GM23248 (cell line): ENCODE measurements around the gene GORASP1. TPM values are rescaled to one million over a fixed set of nuclear protein-coding genes. Genes with fewer than 3 reads are reported as not detected.
A peak's percentile ranks its signal among the peaks of the same experiment; 100 is the strongest.

Experiments
- DNase-seq: peaks from one replicate; pipeline ENCODE4 v3.0.0-alpha.2; 2015
- H2AFZ ChIP-seq: fragments of 200-600 bp; sonication (generic); 2 replicates; pipeline ENCODE4 v1.6.1; 2016; ENCODE audit warnings: antibody characterized with exemption
- H3F3A ChIP-seq: fragments of 200-600 bp; sonication (generic); 2 replicates; pipeline ENCODE4 v1.6.1; 2016; ENCODE audit warnings: mild to moderate bottlenecking, antibody characterized with exemption, mixed run types; ENCODE audit not compliant: insufficient read depth
- H3K27ac ChIP-seq: fragments of 200-600 bp; sonication (generic); 2 replicates; pipeline ENCODE4 v1.5.1; 2016; ENCODE audit warnings: mild to moderate bottlenecking
- H3K27me3 ChIP-seq: fragments of 200-600 bp; sonication (generic); replicated peaks from 2 replicates; pipeline ENCODE4 v1.6.1; 2016; ENCODE audit warnings: mild to moderate bottlenecking; ENCODE audit not compliant: insufficient read depth
- H3K36me3 ChIP-seq: fragments of 200-600 bp; sonication (generic); 2 replicates; pipeline ENCODE4 v1.6.1; 2016; ENCODE audit warnings: low read depth, mild to moderate bottlenecking
- H3K4me1 ChIP-seq: fragments of 200-600 bp; sonication (generic); 2 replicates; pipeline ENCODE4 v1.6.1; 2016; ENCODE audit warnings: mild to moderate bottlenecking; ENCODE audit not compliant: insufficient read depth
- H3K4me2 ChIP-seq: fragments of 200-600 bp; sonication (generic); one replicate; pipeline ENCODE4 v1.6.1; 2016; ENCODE audit warnings: mild to moderate bottlenecking; ENCODE audit not compliant: unreplicated experiment
- H3K4me3 ChIP-seq: fragments of 200-600 bp; sonication (generic); 2 replicates; pipeline ENCODE4 v1.5.1; 2016; ENCODE audit warnings: mild to moderate bottlenecking
- H3K79me2 ChIP-seq: fragments of 200-600 bp; sonication (generic); 2 replicates; pipeline ENCODE4 v1.6.1; 2016; ENCODE audit warnings: mild to moderate bottlenecking; ENCODE audit not compliant: insufficient read depth
- H3K9ac ChIP-seq: fragments of 200-600 bp; sonication (generic); 2 replicates; pipeline ENCODE4 v1.6.1; 2016; ENCODE audit warnings: mild to moderate bottlenecking
- H3K9me2 ChIP-seq: fragments of 200-600 bp; sonication (generic); 2 replicates; pipeline ENCODE4 v1.6.1; 2016; ENCODE audit warnings: mixed run types, mild to moderate bottlenecking, moderate library complexity; ENCODE audit not compliant: insufficient read depth
- H3K9me3 ChIP-seq: fragments of 200-600 bp; sonication (generic); one replicate; pipeline ENCODE4 v1.6.1; 2017; ENCODE audit warnings: low read depth
- H4K20me1 ChIP-seq: fragments of 200-600 bp; sonication (generic); 2 replicates; pipeline ENCODE4 v1.6.0; 2016; ENCODE audit not compliant: insufficient read depth
- EZH2 ChIP-seq: fragments of 200-600 bp; sonication (generic); IDR thresholded peaks from 2 replicates; pipeline ENCODE4 v1.6.1; 2018; ENCODE audit warnings: antibody characterized with exemption, mild to moderate bottlenecking; ENCODE audit not compliant: insufficient read depth, poor library complexity, severe bottlenecking
- EZH2phosphoT487 ChIP-seq: fragments of 200-600 bp; sonication (generic); IDR thresholded peaks from 2 replicates; pipeline ENCODE4 v1.6.1; 2018; ENCODE audit warnings: antibody characterized with exemption, moderate library complexity, mild to moderate bottlenecking, low read depth; ENCODE audit not compliant: insufficient read depth
- WGBS, 2 experiments: methylation state at CpG; one replicate each; pipeline ENCODE4 v1.1.6; 2015 to 2017; ENCODE audit warnings: low lambda C conversion rate in 2 of 2, low coverage in 1 of 2; ENCODE audit errors: missing lambda C conversion rate in 2 of 2; 5-methylcytosine and 5-hydroxymethylcytosine counted together
- in situ Hi-C: fragments of 300-500 bp; cut with MboI; formaldehyde crosslinking; loops from 2 replicates; pipeline ENCODE4 v1.15.0; 2020
- polyA plus RNA-seq: library from polyadenylated mRNA; unstranded; fragments of >200 nt; fragmentation: Nextera tagmentation; extraction: Ambion mirVana; gene quantifications from 2 replicates; pipeline ENCODE4 v1.2.1, GENCODE V29; 2016
- total RNA-seq: library from RNA; depleted of rRNA; stranded (reverse); fragments of >200 nt; shearing (Covaris generic); gene quantifications from 2 replicates; pipeline ENCODE4 v1.2.3, GENCODE V29; 2014

Gene GORASP1
- total and polyA plus RNA-seq, 2 experiments from 2014 or later, result 33.1 to 63.8 TPM

GRCh38 chr3:39097716-39098472, 9.5 kb downstream of the GORASP1 start:
- no peak overlapping the region for H3K4me2 ChIP-seq
- 59 to 61% methylated on average over 8 of the region's 8 CpGs for WGBS, 2 experiments
- peaks cover 10% of the 10 kb centered on the region; the same call in 1 of the 2 replicates for H3K4me1 ChIP-seq
- H4K20me1 ChIP-seq, result 0 out of 2 replicates have a peak, but pooled peaks cover 6% of the 10 kb centered on the region
- peak; percentile 20 for DNase-seq
- no peaks in the 10 kb centered on the region for H3K9me2 ChIP-seq
- no peak overlapping the region for H3K27ac ChIP-seq
- H3K27me3 ChIP-seq, result no peaks in the 10 kb centered on the region
- H3F3A ChIP-seq, result peaks cover 14% of the 10 kb centered on the region
- H2AFZ ChIP-seq, result no peak overlapping the region
- no peaks in the 10 kb centered on the region for H3K9me3 ChIP-seq
- peaks cover 27% of the 10 kb centered on the region for H3K36me3 ChIP-seq
- H3K9ac ChIP-seq, result no peak overlapping the region
- H3K4me3 ChIP-seq, result no peak overlapping the region
- in situ Hi-C loops, result loop anchor here (10.0 kb wide), 1 partner anchor 187 kb away; the partner anchor contains the start of gene CX3CR1
- H3K79me2 ChIP-seq, result peaks cover 23% of the 10 kb centered on the region
- TF ChIP-seq EZH2 (no peak), EZH2phosphoT487 (no peak)

GRCh38 chr3:39096775-39097174, 10.7 kb downstream of the GORASP1 start:
- in situ Hi-C loops, result loop anchor here (10.0 kb wide), 1 partner anchor 188 kb away; the partner anchor contains the start of gene CX3CR1
- Histone ChIP-seq H3K27ac (no peak overlapping the region; the same call in 1 of the 2 replicates), H3K4me1 (peaks cover 10% of the 10 kb centered on the region; the same call in 1 of the 2 replicates), H3K9ac (no peak overlapping the region; the same call in 1 of the 2 replicates), H3K36me3 (peaks cover 31% of the 10 kb centered on the region), H3K79me2 (peaks cover 14% of the 10 kb centered on the region; the same call in 1 of the 2 replicates), H4K20me1 (0 out of 2 replicates have a peak, but pooled peaks cover 3% of the 10 kb centered on the region), H3F3A (peaks cover 14% of the 10 kb centered on the region), H3K9me3 (no peaks in the 10 kb centered on the region), H3K9me2 (no peaks in the 10 kb centered on the region), H3K27me3 (no peaks in the 10 kb centered on the region), H2AFZ (no peak overlapping the region), H3K4me3 (no peak overlapping the region), H3K4me2 (no peak overlapping the region)
- no peak for TF ChIP-seq EZH2
- TF ChIP-seq EZH2phosphoT487, result no peak
- WGBS, 2 experiments, result 21 to 28% methylated on average over 3 of the region's 3 CpGs
- DNase-seq, result peak; percentile 58

- H3K27ac ChIP-seq, result no peak overlapping the region
- DNase-seq, result no peak
- no peaks in the 10 kb centered on the region for H3K27me3 ChIP-seq
- H3K9me3 ChIP-seq, result no peaks in the 10 kb centered on the region
- H3K4me3 ChIP-seq, result no peak overlapping the region
- H2AFZ ChIP-seq, result no peak overlapping the region
- in situ Hi-C loops, result loop anchor here (10.0 kb wide), 1 partner anchor 189 kb away; the partner anchor contains the start of gene CX3CR1
- WGBS, 2 experiments, result 65 to 70% methylated on average over 3 of the region's 3 CpGs
- H3K36me3 ChIP-seq, result peaks cover 35% of the 10 kb centered on the region
- peaks cover 4% of the 10 kb centered on the region; the same call in 1 of the 2 replicates for H3K79me2 ChIP-seq
- H3K4me1 ChIP-seq, result peaks cover 7% of the 10 kb centered on the region; the same call in 1 of the 2 replicates
- TF ChIP-seq EZH2phosphoT487, result no peak
- no peak for TF ChIP-seq EZH2
- peaks cover 14% of the 10 kb centered on the region for H3F3A ChIP-seq
- no peaks in the 10 kb centered on the region for H4K20me1 ChIP-seq
- no peaks in the 10 kb centered on the region for H3K9me2 ChIP-seq
- H3K4me2 ChIP-seq, result no peak overlapping the region
- no peak overlapping the region for H3K9ac ChIP-seq
These were observed 11.6 kb downstream of the GORASP1 start for GRCh38 chr3:39095778-39096177.

GRCh38 chr3:39094851-39095677, 12.4 kb downstream of the GORASP1 start:
- Histone ChIP-seq H3K79me2 (no peaks in the 10 kb centered on the region), H3K27ac (no peak overlapping the region), H3K9me2 (no peaks in the 10 kb centered on the region), H3F3A (peaks cover 14% of the 10 kb centered on the region), H3K4me3 (no peak overlapping the region), H3K27me3 (no peaks in the 10 kb centered on the region), H2AFZ (no peak overlapping the region), H3K4me1 (peaks cover 7% of the 10 kb centered on the region; the same call in 1 of the 2 replicates), H3K9me3 (no peaks in the 10 kb centered on the region), H3K4me2 (no peak overlapping the region), H3K9ac (no peak overlapping the region), H3K36me3 (peaks cover 38% of the 10 kb centered on the region), H4K20me1 (no peaks in the 10 kb centered on the region)
- WGBS, 2 experiments, result 72 to 76% methylated on average over 7 of the region's 7 CpGs
- no peak for DNase-seq
- TF ChIP-seq EZH2phosphoT487, result no peak
- TF ChIP-seq EZH2, result no peak
- in situ Hi-C loops, result loop anchor here (10.0 kb wide), 1 partner anchor 190 kb away; the partner anchor contains the start of gene CX3CR1
